HS-5 (cell line): ENCODE data around the gene UBE2E2.

Experiments
- DNase-seq: peaks from one replicate; pipeline ENCODE4 v3.0.0-alpha.2; 2012; ENCODE audit warnings: low read depth

UBE2E2 gene

DNA sequence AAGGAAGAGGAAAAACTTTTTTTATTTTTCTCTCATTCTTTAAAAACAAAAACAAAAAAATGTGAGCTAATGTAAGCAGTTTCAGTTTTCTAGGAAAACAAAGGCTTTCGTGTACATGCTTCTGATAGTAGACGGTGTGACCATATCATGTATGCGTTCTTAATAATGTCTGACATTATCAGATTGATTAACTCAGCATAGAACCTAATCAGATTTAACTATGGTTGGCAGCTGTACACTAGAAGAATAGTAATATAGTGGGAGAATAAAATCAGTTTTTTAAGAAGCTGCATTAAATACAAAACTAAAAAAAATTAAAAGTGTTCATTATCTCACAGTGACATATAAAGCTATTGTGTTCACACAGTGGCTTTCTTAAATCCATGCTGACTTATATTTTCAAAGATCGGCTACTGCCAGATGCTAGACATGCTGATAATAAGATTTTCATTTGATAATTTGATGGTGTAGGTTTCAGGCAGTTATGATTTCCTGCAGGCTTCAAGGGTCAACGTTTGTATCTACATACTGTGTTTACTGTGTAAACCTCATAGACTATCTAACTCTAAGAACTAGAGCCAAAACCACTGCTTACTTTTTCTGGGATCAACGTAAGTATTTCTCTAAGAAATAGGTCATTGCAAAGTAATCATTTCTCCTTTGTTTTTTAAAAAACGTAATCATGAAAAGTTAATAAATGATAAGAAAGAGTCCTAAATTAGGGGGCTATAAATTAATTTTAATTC, 74.0 kb downstream of the UBE2E2 start:
- no peak for DNase-seq

DNA sequence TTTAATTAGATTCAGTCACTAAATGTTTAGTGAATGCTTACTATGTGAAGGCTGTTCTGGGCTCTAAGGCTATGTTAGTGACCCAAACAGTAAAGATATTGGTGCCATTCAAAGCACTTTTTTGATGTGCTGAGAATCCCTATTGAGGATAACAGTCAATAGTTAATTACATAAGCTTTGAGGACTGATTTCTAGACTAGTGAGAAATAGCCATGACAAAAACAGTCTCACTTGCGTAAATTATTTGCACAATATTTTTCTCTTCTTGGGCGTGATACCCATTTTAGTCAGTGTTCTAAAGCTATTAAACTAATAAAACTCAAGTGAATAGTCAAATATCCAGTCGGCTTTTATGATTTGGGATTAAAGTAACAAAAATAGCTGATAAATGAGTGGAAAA, 74.6 kb downstream of the UBE2E2 start:
- no peak for DNase-seq

DNA sequence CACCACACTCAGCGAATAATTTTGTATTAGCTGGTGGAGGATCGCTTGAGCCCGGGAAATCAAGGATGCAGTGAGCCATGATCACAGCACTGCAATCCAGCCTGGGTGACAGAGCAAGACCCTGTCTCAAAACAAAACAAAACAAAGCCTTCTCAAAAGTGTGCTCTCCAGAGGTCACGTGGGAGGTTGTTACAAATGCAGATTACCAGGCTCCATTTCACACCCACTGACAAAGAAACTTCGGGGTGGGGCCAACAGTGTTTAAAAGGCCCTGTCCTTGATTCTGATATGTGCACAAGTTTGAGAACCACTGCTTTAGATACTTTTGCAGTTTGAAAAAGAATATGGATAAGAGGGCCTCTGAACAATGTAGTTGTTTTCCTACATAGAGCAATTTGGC, 80.5 kb downstream of the UBE2E2 start:
- DNase-seq, result no peak

DNA sequence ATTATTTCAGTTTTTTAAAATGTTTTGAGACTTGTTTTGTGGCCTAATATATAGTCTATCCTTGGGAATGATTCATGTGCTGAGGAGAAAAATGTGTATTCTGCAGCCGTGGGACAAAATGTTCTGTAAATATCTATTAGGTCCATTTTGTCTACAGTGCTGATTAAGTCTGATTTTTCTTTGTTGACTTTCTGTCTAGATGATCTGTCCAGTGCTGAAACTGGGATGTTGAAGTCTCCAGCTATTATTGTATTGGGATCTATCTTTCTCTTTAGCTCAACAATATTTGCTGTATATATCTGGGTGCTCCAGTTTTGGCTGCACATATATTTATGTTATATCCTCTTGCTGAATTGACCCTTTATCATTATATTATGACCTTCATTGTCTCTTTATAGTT, 85.2 kb downstream of the UBE2E2 start:
- no peak for DNase-seq

DNA sequence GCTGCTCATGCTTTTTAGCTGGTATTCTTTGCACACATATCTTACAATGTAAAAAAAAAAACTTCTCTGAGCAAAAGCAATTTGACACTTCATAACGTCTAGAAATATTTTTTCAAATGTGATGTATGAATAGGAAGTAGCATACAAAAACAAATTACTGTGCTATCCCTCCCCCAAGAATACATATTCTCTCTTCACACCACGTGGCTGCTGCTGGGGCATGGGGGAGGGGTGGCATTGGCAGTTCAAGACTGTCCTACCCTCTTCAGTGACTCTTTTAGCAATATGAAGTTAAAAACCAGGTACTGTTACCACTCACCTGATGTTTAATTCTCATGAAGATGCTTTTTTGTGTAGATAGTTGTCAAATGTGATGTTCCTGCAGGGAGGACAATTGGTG, 85.6 kb downstream of the UBE2E2 start:
- DNase-seq, result no peak

DNA sequence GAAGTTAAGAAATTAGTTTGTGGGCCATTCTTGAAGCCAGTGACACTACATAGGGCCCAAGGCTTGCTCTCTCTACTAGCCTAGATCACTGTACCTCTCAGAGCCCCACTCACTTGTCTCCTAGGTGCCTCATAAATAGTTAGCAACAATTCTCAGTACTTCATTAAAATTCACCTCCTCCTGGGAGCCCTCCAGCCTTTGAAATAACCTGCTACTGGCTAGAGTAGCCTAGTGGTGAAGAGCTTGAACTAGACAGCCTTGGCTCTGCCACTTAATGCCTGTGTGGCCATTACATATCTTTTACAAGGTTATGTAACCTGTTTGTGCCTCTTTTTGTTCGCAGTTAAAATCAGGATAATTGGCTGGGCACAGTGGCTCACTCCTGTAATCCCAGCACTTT, 89.3 kb downstream of the UBE2E2 start:
- no peak for DNase-seq

DNA sequence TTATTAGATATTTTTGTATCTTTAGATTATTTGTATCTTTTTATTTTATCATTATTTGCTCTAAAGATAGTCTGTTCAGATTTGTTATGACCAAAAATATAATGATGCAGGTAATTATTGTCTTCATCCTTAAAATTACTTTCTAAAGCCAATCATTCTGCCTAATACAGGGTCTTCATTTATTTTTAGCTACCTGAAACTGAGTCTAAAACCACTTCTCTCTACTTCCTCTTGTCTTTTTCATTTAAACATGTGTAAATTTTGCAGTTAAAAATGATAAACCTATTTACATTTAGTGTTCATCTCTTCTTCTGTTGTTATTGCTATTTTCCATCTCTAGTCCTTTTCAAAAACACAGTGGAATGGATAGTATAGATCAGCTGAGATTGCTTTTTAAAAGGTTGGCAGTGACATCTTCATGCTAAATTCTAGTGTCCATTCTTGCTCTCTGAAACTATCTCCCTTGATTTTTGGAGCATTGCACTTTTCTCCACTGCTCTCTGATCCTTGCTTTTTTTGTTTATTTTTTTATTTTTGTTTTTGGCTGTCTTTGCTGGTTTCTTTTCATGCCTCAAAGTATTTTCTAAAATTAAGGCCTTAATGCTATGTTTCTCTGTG, 91.8 kb downstream of the UBE2E2 start:
- DNase-seq, result no peak

DNA sequence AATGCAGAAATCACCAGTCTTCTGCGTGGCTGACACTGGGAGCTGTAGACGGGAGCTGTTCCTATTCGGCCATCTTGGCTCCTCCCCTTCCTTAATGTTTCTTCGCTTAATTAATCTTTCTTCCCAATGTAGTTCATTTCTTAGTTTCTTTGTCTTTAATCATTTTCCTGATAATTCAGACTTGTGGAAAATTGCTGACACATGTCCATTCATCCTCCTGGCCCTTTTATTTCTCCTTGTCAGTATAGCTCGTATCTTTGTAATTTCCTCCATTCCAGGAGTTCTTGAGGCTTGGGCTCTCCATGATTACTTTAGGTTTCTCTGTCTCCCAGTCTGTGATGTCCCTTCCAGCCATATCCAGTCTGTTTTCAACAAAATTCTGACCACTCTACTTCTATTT, 98.7 kb downstream of the UBE2E2 start:
- DNase-seq, result no peak

DNA sequence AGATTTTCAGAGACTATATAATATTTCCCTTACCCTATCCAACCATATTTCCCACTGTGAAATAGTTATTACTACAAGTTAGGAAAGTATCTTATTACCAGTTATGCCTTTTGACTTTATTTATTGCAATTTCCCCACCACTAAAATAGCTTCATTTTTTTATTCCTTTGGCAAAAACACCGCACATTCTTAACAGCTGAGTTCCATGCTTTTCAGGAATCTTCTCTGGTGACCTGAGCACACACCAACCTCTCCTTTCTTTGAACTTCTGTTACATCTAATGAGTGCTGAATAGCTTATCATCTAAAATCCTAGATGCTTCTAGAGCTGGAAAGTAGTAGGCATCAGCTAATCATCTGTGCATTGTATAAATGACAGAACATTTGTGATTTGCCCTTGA, 99.1 kb downstream of the UBE2E2 start:
- DNase-seq, result no peak

DNA sequence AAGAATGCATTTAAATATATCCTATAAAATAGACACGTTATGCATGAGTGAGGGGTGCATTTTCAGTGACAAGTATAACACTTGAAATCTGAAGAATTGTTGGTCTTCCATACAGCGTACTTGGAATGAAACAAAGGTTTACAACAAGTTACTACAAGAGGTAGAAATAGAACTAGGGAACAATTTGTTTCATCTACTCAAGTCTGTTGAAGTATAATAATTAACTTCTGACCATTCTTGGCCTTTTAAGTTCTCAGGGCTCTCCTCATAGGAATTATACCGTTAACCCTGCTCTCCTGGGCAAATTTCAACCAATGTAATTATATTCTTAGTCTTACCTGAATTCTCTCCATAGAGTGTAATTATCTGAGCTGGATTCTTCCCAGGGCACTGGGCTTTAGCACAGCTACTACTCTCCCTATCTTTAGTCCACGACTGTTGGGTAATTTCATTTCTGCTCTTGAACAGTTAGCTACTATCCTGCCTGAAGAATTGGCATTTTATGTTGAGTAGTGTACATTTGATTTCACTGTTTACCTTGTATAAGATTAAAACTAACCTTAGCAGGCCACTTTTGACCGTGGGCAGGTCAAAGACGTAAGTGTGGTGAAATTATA, 100.6 kb downstream of the UBE2E2 start:
- DNase-seq, result no peak

DNA sequence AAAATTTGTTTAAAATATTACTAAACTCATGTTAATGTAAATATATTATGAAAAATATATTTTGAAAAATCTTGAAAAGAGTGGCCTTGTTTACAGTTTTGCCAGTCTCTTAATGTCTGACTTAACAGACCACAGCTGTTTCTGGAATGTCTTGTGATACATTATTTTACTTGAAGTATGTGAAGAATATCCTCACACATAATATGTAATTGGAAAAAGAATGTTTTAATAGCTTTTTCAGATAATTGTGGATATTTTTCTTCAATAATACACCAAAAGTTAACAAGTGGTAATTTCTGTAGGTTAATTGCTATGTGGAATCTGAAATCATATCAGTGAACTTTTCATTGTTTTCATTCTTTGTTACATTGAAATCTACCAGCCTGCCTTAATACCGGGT, 101.3 kb downstream of the UBE2E2 start:
- no peak for DNase-seq

DNA sequence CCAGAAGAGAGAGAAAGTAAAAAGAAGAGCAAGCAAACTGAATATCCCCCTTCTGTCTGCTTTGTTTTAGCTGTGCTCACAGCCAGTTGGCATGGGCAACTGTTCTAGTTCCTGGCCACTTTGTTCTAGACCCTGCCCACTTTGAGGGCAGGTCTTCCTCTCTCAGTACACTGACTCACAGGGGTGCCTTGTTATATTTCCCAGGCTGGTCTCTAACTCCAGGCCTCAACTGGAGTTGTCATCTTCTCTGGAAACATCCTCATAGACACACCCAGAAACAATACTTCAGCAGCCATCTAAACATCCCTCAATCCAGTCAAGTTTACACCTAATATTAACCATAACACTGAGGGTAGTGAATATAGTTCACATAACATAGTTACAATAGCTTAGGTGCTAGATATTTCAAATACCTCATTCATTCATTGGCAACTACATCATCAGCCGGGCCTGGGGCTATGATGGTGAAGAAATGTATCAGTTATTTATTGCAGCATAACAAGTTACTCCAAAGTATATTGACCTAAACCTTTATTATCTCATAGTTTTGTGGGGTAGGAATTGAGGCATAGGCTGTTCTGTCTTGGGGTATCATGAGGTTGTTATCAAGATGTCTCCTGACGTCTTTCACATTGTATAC, 106.0 kb downstream of the UBE2E2 start:
- DNase-seq, result no peak

DNA sequence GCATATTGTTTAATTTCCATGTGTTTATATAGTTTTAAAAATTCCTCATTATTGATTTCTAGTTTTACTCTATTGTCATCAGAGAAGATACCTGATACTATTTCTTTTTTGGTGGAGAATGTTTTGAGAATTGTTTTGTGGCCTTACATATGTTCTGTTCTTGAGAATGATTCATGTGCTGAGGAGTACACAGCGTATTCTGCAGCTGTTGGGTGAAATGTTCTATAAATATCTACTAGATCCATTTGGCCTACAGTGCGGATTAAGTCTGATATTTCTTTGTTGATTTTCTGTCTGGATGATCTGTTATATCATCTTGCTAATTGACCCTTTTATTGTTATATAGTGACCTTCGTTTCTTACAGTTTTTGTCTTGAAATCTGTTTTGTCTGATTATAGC, 109.7 kb downstream of the UBE2E2 start:
- no peak for DNase-seq

DNA sequence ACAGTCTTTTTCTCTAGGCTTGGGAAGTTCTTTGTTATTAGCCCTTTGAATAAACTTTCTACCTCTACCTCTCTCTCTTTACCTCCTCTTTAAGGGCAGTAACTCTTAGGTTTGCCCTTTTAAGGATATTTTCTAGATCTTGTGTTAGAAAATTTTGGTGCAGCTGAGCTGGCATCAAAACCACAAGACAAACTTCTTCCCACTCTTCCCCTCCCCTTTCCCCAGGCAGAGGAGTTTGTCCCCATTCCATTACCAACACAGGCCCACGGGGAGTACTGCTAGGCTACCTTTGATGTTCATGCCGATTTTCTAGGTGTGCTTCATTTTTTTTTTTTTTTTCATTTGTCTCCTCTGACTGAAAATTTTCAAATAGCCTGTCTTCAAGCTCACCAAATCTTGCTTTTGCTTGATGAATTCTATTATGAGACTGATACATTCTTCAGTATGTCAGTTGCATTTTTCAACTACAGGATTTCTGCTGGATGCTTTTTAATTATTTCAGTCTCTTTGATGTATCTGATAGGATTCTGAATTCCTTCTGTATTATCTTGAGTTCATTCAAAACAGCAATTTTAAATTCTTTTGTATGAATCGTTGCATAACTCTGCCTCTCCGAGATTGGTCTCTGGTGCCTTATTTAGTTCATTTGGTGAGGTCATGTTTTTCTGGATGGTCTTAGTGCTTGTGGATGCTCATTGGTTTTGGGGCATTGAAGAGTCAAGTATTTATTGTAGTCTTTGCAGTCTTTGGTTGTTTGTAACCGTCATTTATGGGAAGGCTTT, 112.0 kb downstream of the UBE2E2 start:
- no peak for DNase-seq

DNA sequence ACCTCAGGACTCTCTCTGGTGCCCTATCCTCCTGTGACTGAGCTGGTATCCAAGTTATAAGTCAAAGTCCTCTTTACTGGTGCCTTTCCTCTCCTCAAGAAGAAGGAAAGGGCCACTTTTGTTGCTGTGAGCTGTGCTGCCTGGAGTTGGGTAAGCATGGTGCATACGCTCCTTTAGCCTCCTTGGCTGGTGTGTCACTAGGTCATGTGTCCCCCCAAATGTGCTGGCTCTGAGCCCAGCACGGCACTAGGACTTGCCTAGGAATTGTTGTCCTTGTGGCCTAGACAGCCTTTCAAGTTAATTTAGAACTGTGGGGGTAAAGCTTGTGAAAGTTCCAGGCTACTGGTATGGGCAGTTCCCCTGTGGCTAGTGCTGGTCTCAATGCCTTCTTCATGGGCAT, 113.8 kb downstream of the UBE2E2 start:
- DNase-seq, result no peak

DNA sequence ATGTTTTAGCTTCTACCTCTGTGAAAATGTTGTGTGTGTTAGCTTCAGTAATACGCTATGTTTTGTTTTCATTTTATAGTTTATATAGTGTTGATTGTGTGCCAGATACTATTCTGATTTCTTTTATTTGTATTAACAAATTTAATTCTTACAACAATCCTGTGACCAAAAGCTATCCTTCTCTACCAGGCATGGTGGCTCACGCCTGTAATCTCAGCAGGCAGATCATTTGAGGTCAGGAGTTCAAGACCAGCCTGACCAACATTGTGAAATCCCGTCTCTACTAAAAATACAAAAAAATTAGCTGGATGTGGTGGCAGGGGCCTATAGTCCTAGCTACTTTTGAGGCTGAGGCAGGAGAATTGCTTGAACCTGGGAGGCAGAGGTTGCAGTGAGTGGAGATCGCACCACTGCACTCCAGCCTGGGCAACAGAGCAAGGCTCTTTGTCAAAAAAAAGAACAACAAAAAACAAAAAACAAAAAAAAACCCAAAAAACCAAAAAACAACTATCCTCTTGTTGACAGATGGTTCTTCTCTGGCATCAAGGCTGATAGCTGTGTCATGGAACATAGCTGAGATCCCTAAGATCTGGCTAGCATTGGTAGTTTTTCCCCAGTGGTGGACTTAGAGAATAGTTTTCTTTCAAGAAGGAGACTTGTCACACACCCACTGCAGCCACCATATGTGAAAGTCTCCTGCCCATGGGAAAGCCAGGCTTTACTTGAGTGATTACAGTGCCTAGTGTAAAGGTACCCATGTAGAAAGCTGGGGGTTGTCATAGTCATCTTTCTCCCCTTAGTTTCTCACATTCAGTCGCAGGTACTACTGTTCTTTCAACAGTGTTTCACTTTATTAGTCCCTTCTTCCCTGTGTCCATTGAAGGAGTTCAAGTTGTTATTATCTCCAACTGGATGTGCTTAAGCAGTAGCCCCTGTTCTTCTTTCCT, 116.5 kb downstream of the UBE2E2 start:
- DNase-seq, result no peak

DNA sequence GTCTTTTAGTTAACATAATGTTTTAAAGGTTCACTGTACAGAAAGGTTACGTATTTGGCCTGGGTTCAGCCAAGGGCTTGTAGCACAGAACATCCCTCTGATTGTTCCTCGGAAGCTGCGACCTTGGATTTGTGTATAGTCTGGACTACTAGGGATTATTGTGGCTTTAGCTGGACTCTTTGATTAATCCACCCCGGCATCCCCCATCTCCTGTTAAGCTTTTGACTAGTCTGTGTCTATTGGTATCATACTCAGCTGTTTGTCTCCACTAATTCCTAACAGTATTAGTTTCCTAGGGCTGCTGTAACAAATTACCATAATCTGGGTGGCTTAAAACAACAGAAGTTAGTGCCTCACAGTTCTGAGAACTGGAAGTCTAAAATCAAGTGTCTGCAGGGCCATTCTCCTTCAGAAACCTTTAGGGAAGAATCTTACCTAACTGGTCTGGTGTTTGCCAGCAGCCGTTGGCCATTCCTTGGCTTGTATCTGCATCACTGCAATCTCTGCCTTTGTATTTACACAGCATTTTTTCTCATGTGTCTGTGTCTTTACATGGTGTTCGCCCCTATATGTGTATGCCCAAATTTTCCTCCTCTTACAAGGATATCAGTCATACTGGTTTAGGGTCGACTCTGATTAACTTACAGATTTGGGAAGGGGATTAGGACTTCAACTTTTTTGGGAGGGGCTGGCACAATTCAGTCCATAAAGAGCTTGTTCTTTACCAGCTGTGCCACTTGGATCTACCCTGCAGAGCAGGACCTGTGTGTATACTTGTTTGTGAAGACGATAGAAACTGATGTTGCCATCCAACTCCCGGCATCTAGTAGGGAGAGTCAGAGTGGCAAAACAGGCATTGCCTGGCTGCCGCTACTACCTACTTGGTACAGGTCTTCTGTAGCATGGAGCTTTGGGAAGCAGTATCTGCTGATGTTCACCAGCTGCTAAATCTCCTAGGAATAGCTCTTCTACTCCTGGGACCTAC, 117.8 kb downstream of the UBE2E2 start:
- no peak for DNase-seq

DNA sequence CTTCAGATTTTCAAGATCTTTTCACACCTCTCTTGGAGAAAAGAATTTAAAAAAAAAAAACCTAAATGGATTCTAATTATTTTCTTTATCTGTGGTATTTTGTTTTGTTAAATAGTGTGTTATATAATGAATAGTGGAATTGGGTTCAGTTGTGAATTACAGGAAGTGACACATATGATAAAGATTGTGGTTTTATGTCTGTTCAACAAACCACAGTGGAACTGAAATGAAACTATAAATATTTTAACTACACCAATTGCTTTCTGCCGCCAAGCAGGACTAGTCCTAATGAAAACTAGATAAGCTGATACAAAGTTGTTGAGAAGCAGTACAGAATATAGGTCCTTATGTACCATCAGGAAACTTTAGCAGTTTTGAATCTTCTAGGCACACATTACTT, 121.6 kb downstream of the UBE2E2 start:
- DNase-seq, result peak; percentile 38

DNA sequence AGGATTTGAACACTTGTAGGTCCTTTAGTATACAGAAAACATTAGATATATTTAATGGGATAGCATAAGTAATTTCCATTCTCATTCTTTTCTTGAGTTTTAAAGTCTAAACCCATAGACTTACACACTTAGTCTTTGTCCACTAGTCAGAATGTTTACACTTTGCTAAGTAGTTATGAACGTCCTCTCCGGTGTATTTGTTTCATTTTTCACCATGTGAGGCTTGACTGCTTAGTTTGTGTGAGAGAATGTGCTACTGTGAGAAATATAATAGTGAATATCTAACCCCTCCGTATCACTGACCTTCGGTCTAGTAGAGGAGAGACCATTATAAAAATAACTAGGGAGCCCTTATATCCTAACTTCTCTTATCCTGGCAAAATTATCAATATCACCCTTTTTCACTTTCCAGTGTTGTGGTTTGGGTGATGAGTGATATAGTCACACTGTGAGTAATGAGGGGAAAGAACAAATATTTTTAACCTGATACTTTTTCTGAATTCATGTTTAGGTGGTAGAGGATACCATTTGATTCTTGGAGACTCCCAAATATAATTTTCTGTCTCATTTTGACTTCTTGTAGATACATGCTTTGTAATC, 122.4 kb downstream of the UBE2E2 start:
- peak; percentile 14 for DNase-seq
